GM12873 (cell line): ENCODE data around the gene GALNT9.

Experiments used
- TF ChIP-seq, protein P1 (sequence below): IDR thresholded peaks from 2 replicates; pipeline ENCODE4 v1.5.1; 2012; ENCODE audit warnings: low read depth, mild to moderate bottlenecking, moderate library complexity, low read length, control low read depth; ENCODE audit not compliant: insufficient read depth; ENCODE audit errors: missing control alignments

GALNT9 gene

DNA sequence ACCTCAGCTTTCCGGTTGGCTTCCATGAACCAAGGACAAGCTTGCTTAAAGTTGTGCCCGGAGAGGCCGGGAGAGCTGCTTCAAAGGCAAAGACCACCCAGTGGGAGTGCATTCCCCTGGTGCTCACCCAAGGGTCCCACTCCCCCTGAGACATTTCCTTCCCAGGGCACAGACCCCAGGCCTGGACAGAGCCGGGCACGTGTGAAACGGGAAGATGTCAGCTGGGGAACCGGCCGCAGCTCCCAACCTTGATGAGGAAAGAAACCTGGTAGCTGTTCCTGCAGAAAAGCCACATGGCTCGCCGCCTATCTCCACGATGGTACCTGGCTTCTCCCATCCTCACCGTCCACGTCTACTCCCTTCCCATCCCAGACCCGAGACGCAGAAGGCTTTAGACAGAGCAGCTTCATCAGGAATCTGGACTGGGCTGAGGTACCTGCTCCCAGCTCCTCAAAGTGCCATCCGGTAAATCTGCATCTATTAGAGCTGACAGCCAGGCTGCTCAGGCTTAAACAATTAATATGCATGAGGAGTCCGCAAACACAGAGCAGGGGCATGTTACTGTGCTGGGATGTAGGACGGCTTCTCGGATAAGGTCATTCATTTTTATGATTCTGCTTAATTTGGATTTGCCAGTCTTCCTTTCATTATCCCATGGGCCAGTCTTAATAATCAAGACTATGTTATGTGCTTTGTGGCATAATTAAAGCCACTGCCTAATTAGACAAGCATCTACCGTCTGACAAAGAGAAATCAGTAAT lies 53.1 kb downstream of the GALNT9 start:
- TF ChIP-seq, protein P1, sequence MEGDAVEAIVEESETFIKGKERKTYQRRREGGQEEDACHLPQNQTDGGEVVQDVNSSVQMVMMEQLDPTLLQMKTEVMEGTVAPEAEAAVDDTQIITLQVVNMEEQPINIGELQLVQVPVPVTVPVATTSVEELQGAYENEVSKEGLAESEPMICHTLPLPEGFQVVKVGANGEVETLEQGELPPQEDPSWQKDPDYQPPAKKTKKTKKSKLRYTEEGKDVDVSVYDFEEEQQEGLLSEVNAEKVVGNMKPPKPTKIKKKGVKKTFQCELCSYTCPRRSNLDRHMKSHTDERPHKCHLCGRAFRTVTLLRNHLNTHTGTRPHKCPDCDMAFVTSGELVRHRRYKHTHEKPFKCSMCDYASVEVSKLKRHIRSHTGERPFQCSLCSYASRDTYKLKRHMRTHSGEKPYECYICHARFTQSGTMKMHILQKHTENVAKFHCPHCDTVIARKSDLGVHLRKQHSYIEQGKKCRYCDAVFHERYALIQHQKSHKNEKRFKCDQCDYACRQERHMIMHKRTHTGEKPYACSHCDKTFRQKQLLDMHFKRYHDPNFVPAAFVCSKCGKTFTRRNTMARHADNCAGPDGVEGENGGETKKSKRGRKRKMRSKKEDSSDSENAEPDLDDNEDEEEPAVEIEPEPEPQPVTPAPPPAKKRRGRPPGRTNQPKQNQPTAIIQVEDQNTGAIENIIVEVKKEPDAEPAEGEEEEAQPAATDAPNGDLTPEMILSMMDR, result no peak

DNA sequence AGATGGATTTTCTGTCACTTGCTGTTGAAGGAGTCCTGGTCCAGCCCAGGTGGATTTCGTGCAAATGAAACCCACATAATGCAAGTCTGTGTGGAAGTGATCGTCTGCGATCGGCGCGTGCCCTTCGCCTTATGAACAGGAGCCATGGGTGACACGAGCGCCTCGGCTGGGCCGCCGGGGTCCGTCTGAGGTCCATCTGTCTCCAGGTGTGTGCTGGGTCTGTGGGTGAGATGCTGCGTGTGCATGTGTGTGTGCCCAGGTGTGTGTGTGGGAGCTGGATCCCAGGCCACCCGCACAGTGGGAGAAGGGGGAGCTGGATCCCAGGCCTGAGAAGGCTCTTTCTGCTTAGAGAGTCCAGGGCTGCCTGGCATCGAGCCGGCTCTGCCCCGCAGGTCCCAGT lies 53.8 kb downstream of the GALNT9 start:
- TF ChIP-seq, protein P1, result no peak

DNA sequence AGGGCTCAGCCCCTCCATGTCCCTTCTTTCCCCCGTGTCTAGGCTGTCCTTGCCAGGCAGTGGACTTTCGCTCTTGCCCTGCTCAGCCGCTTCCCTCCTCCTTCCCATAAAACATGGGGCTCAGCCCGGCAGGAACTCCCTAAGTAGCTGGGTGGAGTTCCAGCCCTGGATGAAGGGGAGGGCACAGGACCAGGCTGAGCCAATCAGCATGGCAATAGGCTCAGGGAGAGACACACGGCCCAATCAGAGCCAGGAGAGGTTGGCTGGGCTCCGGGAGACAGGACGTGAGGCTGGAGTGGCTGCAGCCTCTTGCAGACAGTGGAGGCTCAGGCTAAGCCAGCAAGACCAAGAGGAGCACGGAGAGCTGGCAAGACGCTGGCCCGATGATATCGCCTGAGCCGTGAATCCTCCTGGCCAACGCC lies 54.3 kb downstream of the GALNT9 start:
- TF ChIP-seq, protein P1, result no peak

DNA sequence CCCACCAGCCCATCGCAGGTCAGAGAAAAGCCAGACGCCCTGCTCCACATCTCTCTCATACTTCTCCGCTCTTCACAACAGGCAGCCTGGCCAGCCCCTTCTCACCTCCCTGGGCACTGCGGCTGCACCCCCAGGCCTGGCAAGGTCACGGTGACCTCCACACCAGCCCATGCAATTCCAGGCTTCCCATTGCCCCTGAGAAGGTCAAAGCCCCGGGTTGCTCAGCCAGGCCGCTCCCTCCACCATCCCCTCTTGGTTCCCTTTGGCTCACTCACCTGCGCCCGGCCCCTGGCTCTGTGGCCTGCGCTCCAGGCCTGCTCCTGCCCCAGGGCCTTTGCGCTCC lies 55.4 kb downstream of the GALNT9 start:
- TF ChIP-seq, protein P1, result no peak

DNA sequence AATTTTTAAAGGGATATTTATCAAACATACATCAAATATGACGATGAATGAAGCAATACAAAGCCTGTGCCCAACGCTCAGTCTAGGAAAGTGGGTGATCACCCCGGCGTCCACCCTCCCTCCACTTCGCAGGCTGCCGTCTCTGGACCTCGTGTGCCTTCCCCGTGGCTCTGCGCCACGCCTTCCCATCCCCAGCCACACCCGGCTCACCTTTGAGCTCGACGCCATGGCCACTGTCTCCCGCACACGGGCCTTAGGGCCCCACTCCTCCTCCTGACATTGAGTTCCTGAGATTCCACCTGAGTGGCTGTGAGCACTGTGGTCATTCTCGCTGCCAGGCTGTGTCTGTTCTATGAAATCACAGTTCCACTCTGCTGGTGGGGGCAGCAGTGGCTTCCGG lies 56.7 kb downstream of the GALNT9 start:
- TF ChIP-seq, protein P1, result no peak

DNA sequence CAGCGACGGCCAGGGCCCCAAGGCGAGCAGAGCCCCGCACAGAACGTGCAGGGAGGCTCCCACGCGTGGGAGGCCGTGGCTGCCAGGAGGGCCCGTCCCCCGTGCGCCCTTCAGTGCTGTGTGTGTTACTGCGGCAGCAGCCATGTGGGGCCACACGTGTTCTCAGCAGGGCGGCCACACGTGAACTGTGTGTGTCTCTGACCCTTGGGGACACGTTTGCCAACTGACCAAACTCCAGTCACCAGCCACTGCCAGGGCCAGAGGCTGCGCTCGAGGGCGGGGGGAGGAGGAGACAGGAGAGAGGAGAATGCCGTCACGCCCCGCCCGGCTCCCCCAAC lies 57.7 kb downstream of the GALNT9 start:
- TF ChIP-seq, protein P1, result no peak

DNA sequence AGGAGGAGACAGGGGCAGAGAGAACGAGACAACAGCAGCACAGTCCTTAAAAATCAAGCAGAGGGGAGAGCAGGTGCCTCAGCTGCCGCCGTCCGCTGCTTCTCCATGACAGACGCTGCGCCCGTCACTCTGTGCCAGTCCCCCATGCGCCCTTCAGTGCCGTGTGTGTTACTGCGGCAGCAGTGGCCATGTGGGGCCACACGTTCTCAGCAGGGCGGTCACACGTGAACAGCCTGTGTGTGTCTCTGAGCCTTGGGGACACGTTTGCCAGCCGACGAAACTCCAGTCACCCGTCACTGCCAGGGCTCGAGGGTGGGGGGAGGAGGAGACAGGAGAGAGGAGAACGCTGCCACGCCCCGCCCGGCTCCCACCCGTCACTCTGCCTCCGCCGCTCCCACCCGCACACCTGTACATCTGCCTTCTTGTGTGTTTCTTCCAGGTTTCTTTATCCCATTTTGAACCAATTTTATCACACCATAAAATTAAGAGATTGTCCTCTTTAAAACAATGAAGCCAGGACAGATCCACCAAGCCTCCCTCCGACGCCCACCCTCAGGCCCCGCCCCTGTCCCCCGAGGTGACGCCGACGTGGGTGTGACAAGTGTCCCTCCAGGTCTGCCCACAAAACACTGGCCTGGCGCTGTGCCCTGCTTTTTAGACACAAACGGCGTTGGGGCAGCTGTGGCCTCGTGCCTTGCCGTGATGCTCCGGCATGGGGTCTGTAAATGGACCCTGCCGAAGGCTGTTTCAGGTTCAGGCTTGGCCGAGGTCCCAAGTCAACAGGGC lies 58.2 kb downstream of the GALNT9 start:
- TF ChIP-seq, protein P1, result no peak
